Thyroid gland (tissue), 4 donors: ENCODE results near the gene ZNF48.

Experiments used
- POLR2A ChIP-seq, 2 donors: fragments of 450-650 bp; IDR thresholded peaks; one replicate each; pipeline ENCODE4 v1.6.1; 2017; ENCODE audit warnings: antibody characterized with exemption in 2 of 2, mild to moderate bottlenecking in 2 of 2, moderate library complexity in 1 of 2
- TF ChIP-seq, protein P1 (sequence below), 6 experiments: fragments of 200-600 bp in 3 of 6; fragments of 450-650 bp in 3 of 6; sonication (generic) in 3 of 6; IDR thresholded peaks; one replicate each; pipeline ENCODE4 v1.5.1; 2016 to 2019; ENCODE audit warnings: antibody characterized with exemption in 6 of 6, mild to moderate bottlenecking in 2 of 6, inconsistent platforms in 1 of 6, moderate library complexity in 1 of 6

DNA sequence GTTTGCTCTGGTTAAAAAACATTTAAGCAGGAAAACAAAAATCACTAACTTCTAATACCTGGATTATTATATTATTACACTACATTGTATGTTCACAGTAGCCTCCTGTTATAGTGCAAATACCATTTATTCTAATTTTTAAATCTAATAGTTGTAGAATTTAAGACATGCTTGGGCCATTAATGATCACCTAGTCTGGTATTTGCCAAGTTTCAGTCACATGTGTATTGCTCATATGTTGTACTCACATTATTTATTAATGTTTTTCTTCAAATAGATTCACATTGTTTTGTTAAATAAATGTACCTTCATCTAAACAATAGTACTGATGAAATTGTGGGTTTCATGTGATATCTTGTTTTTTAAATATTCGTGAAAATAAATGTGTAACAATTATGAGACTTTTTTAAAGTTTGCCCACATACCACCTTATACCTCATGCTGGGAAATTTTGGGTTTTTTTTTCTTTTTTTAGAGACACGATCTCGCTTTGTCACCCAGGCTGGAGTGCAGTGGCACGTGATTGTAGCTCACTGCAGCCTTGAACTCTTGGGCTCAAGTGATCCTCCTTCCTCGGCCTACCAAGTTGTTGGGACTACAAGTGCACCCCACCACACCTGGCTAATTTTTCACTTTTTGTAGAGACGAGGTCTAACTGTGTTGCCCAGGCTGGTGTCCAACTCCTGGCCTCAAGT is 18.0 kb downstream of the ZNF48 start:
- TF ChIP-seq, protein P1, sequence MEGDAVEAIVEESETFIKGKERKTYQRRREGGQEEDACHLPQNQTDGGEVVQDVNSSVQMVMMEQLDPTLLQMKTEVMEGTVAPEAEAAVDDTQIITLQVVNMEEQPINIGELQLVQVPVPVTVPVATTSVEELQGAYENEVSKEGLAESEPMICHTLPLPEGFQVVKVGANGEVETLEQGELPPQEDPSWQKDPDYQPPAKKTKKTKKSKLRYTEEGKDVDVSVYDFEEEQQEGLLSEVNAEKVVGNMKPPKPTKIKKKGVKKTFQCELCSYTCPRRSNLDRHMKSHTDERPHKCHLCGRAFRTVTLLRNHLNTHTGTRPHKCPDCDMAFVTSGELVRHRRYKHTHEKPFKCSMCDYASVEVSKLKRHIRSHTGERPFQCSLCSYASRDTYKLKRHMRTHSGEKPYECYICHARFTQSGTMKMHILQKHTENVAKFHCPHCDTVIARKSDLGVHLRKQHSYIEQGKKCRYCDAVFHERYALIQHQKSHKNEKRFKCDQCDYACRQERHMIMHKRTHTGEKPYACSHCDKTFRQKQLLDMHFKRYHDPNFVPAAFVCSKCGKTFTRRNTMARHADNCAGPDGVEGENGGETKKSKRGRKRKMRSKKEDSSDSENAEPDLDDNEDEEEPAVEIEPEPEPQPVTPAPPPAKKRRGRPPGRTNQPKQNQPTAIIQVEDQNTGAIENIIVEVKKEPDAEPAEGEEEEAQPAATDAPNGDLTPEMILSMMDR (IDR thresholded peaks at IDR 0.05): no peak
- no peak for TF ChIP-seq POLR2A (IDR thresholded peaks at IDR 0.05)
